Measurements from ENCODE around the gene ATG7. TPM values are rescaled to one million over a fixed set of nuclear protein-coding genes. Genes with fewer than 3 reads are reported as not detected.
A peak's percentile ranks its signal among the peaks of the same experiment; 100 is the strongest.

The ATG7 gene
- total RNA-seq, 2 experiments from 2014 or later = 36.8 to 40.0 TPM

GRCh38 chr3:11363715-11364114, 91.5 kb downstream of the ATG7 start:
- Mint-ChIP-seq H3K27ac (no peak overlapping the region), H3K4me3 (no peak overlapping the region), H3K27me3 (ENCODE audit: low read depth) (no peaks in the 10 kb centered on the region), H3K9me3 (ENCODE audit: insufficient read depth) (no peaks in the 10 kb centered on the region), H3K36me3 (ENCODE audit: low read depth) (peaks cover 46% of the 10 kb centered on the region), H3K4me1 (ENCODE audit: low read depth) (no peaks in the 10 kb centered on the region)
- ATAC-seq (no peak), DNase-seq (no peak)
- POLR2A ChIA-PET = no interaction called here
- CTCF ChIA-PET = interaction anchor here (2.6 kb wide), 1 partner anchor 15 kb away, joined by 12 read pairs; no protein-coding TSS in a partner anchor

DNA sequence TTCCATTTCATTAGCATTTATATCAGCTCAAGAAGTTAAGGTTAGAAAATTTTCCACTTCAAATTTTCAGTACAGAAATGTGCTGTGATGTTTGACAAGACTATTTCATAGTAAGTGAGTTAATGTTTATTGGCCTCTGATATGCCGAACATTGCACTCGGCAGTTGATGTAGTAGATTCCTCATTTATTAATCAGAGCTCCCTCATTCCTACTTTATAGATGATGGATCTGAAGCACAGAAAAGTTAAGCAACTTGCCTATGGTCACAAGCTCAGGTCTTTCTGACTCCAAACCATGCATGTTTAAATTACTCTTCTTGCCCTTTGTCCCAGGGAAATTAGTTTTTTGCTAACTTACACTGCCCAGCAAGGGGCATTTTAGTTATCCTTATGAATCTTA, 92.0 kb downstream of the ATG7 start:
- Mint-ChIP-seq H3K4me3 (no peak overlapping the region), H3K9me3 (ENCODE audit: insufficient read depth) (no peaks in the 10 kb centered on the region), H3K36me3 (ENCODE audit: low read depth) (peaks cover 44% of the 10 kb centered on the region), H3K27me3 (ENCODE audit: low read depth) (no peaks in the 10 kb centered on the region), H3K27ac (no peak overlapping the region), H3K4me1 (ENCODE audit: low read depth) (no peaks in the 10 kb centered on the region)
- ChIA-PET CTCF (interaction anchor here (2.6 kb wide), 1 partner anchor 14 kb away, joined by 12 read pairs; no protein-coding TSS in a partner anchor), POLR2A (no interaction called here)
- no peak for ATAC-seq
- no peak for DNase-seq

DNA sequence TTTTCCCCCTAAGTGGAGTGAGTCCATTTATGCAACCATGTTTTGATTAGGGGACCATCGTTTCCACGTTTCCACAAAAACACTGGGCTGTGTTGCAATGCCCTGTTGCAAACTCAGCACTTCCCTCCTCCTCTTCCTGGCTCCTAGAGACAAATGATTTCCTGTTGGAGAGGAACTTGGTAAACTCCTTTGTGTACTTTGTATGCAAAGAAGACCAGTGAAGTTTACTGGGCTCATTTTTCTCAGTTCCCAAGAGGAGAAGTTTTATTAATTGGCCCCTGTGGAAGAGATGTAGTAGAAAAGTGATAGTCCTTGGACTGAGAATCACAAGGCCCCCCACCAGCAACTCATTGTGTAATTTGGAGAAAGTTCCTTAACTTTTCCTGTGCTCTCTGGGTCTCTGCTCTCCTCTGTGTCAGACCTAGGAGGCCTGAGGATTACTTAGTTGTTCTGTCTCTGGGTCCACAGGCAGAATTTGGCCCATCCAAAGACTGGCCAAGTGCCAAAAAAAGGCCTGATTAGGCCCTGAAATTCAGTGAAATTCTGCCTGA, 95.0 kb downstream of the ATG7 start:
- Mint-ChIP-seq H3K27me3 (ENCODE audit: low read depth) (no peaks in the 10 kb centered on the region), H3K9me3 (ENCODE audit: insufficient read depth) (no peaks in the 10 kb centered on the region), H3K36me3 (ENCODE audit: low read depth) (peaks cover 33% of the 10 kb centered on the region), H3K27ac (no peak overlapping the region), H3K4me3 (no peak overlapping the region), H3K4me1 (ENCODE audit: low read depth) (no peaks in the 10 kb centered on the region)
- POLR2A ChIA-PET = no interaction called here
- ATAC-seq (no peak), DNase-seq (no peak)
- CTCF ChIA-PET = no interaction called here

- Mint-ChIP-seq H3K9me3 (ENCODE audit: insufficient read depth) (no peaks in the 10 kb centered on the region), H3K4me3 (no peak overlapping the region), H3K27ac (no peak overlapping the region), H3K36me3 (ENCODE audit: low read depth) (peaks cover 16% of the 10 kb centered on the region), H3K4me1 (ENCODE audit: low read depth) (peaks cover 2% of the 10 kb centered on the region), H3K27me3 (ENCODE audit: low read depth) (no peaks in the 10 kb centered on the region)
- ChIA-PET POLR2A (no interaction called here), CTCF (interaction anchor here (0.5 to 1.3 kb wide), 3 partner anchors 9 to 91 kb away, joined by 3 to 7 read pairs (median 3); no protein-coding TSS in a partner anchor)
- DNase-seq = no peak
- no peak for ATAC-seq
Measured at GRCh38 chr3:11370191-11370590, 98.0 kb downstream of the ATG7 start.

GRCh38 chr3:11370966-11371365, 98.8 kb downstream of the ATG7 start:
- Mint-ChIP-seq H3K9me3 (ENCODE audit: insufficient read depth) (no peaks in the 10 kb centered on the region), H3K36me3 (ENCODE audit: low read depth) (peaks cover 11% of the 10 kb centered on the region), H3K4me1 (ENCODE audit: low read depth) (peaks cover 2% of the 10 kb centered on the region), H3K27me3 (ENCODE audit: low read depth) (no peaks in the 10 kb centered on the region), H3K4me3 (no peak overlapping the region), H3K27ac (no peak overlapping the region)
- DNase-seq = no peak
- ChIA-PET CTCF (interaction anchor here (1.1 kb wide), 1 partner anchor 10 kb away, joined by 3 read pairs; no protein-coding TSS in a partner anchor), POLR2A (no interaction called here)
- no peak for ATAC-seq

DNA sequence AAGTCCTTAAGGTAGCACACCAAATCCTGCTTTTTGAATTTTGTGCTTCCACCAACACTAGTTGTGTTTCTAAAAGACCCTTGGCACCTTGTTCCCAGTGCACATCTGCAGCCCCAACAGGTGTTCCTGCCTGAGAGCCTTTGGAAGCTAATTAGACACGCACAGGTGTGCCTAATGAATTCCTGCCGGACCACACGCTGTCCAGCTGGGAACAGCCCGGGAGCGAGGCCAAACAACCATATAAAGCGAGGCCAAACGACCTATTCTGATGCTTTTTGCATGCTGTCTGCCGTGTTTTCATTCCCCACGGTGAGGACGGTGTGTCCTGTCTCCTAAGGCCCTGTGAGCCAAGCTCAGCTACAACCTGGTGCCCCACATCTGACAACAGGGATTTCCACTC, 99.5 kb downstream of the ATG7 start:
- H3K4me3 Mint-ChIP-seq = no peak overlapping the region
- no peaks in the 10 kb centered on the region for H3K9me3 Mint-ChIP-seq (ENCODE audit: insufficient read depth)
- H3K36me3 Mint-ChIP-seq (ENCODE audit: low read depth) = peaks cover 7% of the 10 kb centered on the region
- ChIA-PET CTCF (interaction anchor here (1.4 kb wide), 1 partner anchor 22 kb away, joined by 3 read pairs; no protein-coding TSS in a partner anchor), POLR2A (no interaction called here)
- H3K27me3 Mint-ChIP-seq (ENCODE audit: low read depth) = no peaks in the 10 kb centered on the region
- peaks cover 2% of the 10 kb centered on the region for H3K4me1 Mint-ChIP-seq (ENCODE audit: low read depth)
- no peak for ATAC-seq
- DNase-seq = no peak
- H3K27ac Mint-ChIP-seq = no peak overlapping the region

GRCh38 chr3:11373235-11373634, 101.0 kb downstream of the ATG7 start:
- Mint-ChIP-seq H3K27me3 (ENCODE audit: low read depth) (no peaks in the 10 kb centered on the region), H3K9me3 (ENCODE audit: insufficient read depth) (no peaks in the 10 kb centered on the region), H3K27ac (no peak overlapping the region), H3K36me3 (ENCODE audit: low read depth) (peaks cover 7% of the 10 kb centered on the region), H3K4me1 (ENCODE audit: low read depth) (peaks cover 2% of the 10 kb centered on the region), H3K4me3 (no peak overlapping the region)
- POLR2A ChIA-PET = interaction anchor here (0.7 kb wide), 1 partner anchor 14 kb away, joined by 3 read pairs; no protein-coding TSS in a partner anchor
- DNase-seq (no peak), ATAC-seq (no peak)
- CTCF ChIA-PET = interaction anchor here (1.4 kb wide), 1 partner anchor 21 kb away, joined by 3 read pairs; no protein-coding TSS in a partner anchor

- ChIA-PET CTCF (interaction anchor here (0.6 kb wide), 1 partner anchor 271 kb away, joined by 3 read pairs; no protein-coding TSS in a partner anchor), POLR2A (no interaction called here)
- DNase-seq (no peak), ATAC-seq (no peak)
- Mint-ChIP-seq H3K9me3 (ENCODE audit: insufficient read depth) (no peaks in the 10 kb centered on the region), H3K4me3 (no peak overlapping the region), H3K4me1 (ENCODE audit: low read depth) (peaks cover 2% of the 10 kb centered on the region), H3K27me3 (ENCODE audit: low read depth) (no peaks in the 10 kb centered on the region), H3K36me3 (ENCODE audit: low read depth) (peaks cover 7% of the 10 kb centered on the region), H3K27ac (no peak overlapping the region)
Measured at GRCh38 chr3:11373654-11374053, 101.5 kb downstream of the ATG7 start.

- H3K27ac Mint-ChIP-seq = no peak overlapping the region
- H3K9me3 Mint-ChIP-seq (ENCODE audit: insufficient read depth) = no peaks in the 10 kb centered on the region
- ATAC-seq (no peak), DNase-seq (no peak)
- ChIA-PET POLR2A (no interaction called here), CTCF (no interaction called here)
- H3K4me1 Mint-ChIP-seq (ENCODE audit: low read depth) = peaks cover 2% of the 10 kb centered on the region
- peaks cover 7% of the 10 kb centered on the region for H3K36me3 Mint-ChIP-seq (ENCODE audit: low read depth)
- H3K4me3 Mint-ChIP-seq = no peak overlapping the region
- H3K27me3 Mint-ChIP-seq (ENCODE audit: low read depth) = no peaks in the 10 kb centered on the region
Measured at GRCh38 chr3:11375333-11376088, 103.3 kb downstream of the ATG7 start.

DNA sequence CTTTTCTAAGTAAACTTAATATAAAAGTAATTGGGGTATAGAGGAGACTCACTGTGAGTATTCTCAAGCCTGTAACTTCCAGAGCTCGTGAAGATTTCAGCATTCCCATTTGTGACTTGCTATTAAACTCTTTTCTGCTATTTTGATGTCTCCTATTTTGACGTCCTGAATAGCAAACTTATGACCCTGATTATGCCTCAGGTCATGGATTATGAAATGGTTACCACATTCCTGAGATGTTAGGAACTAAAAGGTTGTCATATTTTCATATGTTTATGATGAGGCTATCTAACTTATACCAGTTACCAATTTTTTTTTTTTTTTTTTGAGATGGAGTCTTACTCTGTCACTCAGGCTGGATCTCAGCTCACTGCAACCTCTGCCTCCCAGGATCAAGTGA, 105.5 kb downstream of the ATG7 start:
- POLR2A ChIA-PET = no interaction called here

GRCh38 chr3:11379238-11379823, 107.1 kb downstream of the ATG7 start:
- CTCF ChIA-PET = interaction anchor here (0.8 to 4.9 kb wide), 21 partner anchors 9 to 457 kb away, joined by 3 to 76 read pairs (median 6); partner anchors contain the start of gene VGLL4
- no peak overlapping the region for H3K4me3 Mint-ChIP-seq
- no peaks in the 10 kb centered on the region for H3K27me3 Mint-ChIP-seq (ENCODE audit: low read depth)
- no peak overlapping the region for H3K27ac Mint-ChIP-seq
- no peak for ATAC-seq
- no peaks in the 10 kb centered on the region for H3K4me1 Mint-ChIP-seq (ENCODE audit: low read depth)
- H3K9me3 Mint-ChIP-seq (ENCODE audit: insufficient read depth) = no peaks in the 10 kb centered on the region
- peak; percentile 30 for DNase-seq
- POLR2A ChIA-PET = no interaction called here
- peaks cover 5% of the 10 kb centered on the region for H3K36me3 Mint-ChIP-seq (ENCODE audit: low read depth)

More for the DNA sequence above, 105.5 kb downstream of the ATG7 start:
- ATAC-seq = no peak
- Mint-ChIP-seq H3K4me1 (ENCODE audit: low read depth) (no peaks in the 10 kb centered on the region), H3K27me3 (ENCODE audit: low read depth) (no peaks in the 10 kb centered on the region), H3K36me3 (ENCODE audit: low read depth) (peaks cover 6% of the 10 kb centered on the region), H3K4me3 (no peak overlapping the region), H3K9me3 (ENCODE audit: insufficient read depth) (no peaks in the 10 kb centered on the region), H3K27ac (no peak overlapping the region)
- no peak for DNase-seq
- CTCF ChIA-PET = interaction anchor here (1.0 to 4.9 kb wide), 2 partner anchors 9 to 271 kb away, joined by 3 to 76 read pairs; no protein-coding TSS in a partner anchor
